Measurements from ENCODE around the gene UPF2. TPM values are rescaled to one million over a fixed set of nuclear protein-coding genes. Genes with fewer than 3 reads are reported as not detected.

The UPF2 gene
- polyA plus RNA-seq, 1 donor from 2014 or later, result 14.3 TPM

DNA sequence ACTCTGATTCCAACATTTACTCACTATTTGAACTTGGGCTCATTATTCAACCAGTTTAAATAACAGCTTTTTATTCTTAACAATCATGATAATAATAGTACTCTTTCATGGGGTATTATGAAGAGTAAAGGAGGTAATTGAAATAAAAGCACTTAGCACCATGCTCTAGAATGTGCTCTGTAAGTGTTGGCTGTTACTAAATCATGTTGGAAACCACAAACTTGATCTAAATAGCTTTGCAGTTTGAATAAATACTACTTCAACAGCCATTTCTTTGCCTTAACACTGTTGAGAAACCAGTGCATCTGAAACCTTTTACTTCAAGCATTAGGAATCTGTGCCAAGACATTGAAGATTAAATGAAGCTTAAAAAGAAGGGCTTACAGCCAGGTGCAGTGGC lies 7.9 kb upstream of the UPF2 start:
- no peak overlapping the region for H3K4me3 ChIP-seq (ENCODE audit: low read length)
- no peak overlapping the region for H2AFZ ChIP-seq (ENCODE audit: low read depth, low read length)
- no peaks in the 10 kb centered on the region for H3F3A ChIP-seq (ENCODE audit: insufficient read depth, low read length, poor library complexity, severe bottlenecking)
- no peaks in the 10 kb centered on the region for H3K36me3 ChIP-seq (ENCODE audit: insufficient read depth, low read length)
- H3K4me2 ChIP-seq (ENCODE audit: low read length), result no peak overlapping the region
- no peak overlapping the region for H3K27ac ChIP-seq (ENCODE audit: low read length)
- no peak overlapping the region for H3K9ac ChIP-seq (ENCODE audit: low read length)
- H3K9me3 ChIP-seq (ENCODE audit: low read length), result no peaks in the 10 kb centered on the region
- H4K20me1 ChIP-seq (ENCODE audit: insufficient read depth), result no peaks in the 10 kb centered on the region
- no peaks in the 10 kb centered on the region for H3K27me3 ChIP-seq (ENCODE audit: insufficient read depth, low read depth, low read length)
- H3K79me2 ChIP-seq (replicated peaks; ENCODE audit: insufficient read depth, low read length), result no peaks in the 10 kb centered on the region
- H3K9me2 ChIP-seq (ENCODE audit: insufficient read depth, low read length), result no peaks in the 10 kb centered on the region
- no peak for TF ChIP-seq POLR2AphosphoS5 (IDR thresholded peaks at IDR 0.05)
- TF ChIP-seq RAD21 (conservative IDR thresholded peaks at IDR 0.05), result no peak

DNA sequence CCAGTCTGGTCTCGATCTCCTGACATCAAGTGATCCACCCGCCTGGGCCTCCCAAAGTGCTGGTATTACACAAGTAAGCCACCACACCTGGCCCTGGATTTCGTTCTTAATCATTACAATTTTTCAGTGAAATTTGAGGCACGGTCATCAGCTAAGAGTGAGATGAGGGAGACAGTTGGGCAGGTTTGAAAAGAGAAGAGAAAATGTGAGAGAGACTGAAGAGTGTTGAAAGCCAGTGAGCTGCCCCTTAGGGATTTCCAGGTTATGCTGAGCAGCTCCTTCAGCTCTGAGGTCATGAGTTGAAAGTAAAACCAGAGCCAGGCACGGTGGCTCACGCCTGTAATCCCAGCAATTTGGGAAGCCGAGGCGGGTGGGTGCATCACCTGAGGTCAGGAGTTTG lies 5.9 kb upstream of the UPF2 start:
- no peaks in the 10 kb centered on the region for H3K36me3 ChIP-seq (ENCODE audit: insufficient read depth, low read length)
- H3K9me2 ChIP-seq (ENCODE audit: insufficient read depth, low read length), result no peaks in the 10 kb centered on the region
- H3F3A ChIP-seq (ENCODE audit: insufficient read depth, low read length, poor library complexity, severe bottlenecking), result no peaks in the 10 kb centered on the region

DNA sequence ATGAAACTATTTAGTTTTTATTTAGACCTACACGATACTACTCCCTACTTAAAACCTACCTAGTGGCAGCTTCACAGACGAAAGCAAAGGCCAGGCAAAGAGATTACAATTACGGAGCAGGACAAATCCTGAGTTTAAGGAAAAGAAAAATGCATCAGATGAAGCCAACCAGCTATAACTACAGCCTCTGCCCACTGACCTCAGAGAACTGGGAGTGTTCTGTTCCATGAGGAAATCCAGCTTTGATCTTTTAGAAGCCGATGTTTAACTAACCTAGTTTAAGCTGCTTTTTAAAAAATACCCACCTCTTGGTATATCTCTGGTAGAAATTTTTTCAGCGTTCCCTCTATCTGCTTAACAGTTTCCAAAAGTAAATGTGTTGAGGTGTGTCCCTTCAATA lies 3.0 kb upstream of the UPF2 start:
- peaks cover 9% of the 10 kb centered on the region for H3K79me2 ChIP-seq (replicated peaks; ENCODE audit: insufficient read depth, low read length)
- no peak overlapping the region for H2AFZ ChIP-seq (ENCODE audit: low read depth, low read length)
- H4K20me1 ChIP-seq (ENCODE audit: insufficient read depth), result no peaks in the 10 kb centered on the region

More for the DNA sequence above, 5.9 kb upstream of the UPF2 start:
- Histone ChIP-seq H3K27ac (ENCODE audit: low read length) (no peak overlapping the region), H4K20me1 (ENCODE audit: insufficient read depth) (no peaks in the 10 kb centered on the region), H3K9ac (ENCODE audit: low read length) (no peak overlapping the region), H3K9me3 (ENCODE audit: low read length) (no peaks in the 10 kb centered on the region), H3K4me2 (ENCODE audit: low read length) (no peak overlapping the region), H2AFZ (ENCODE audit: low read depth, low read length) (no peak overlapping the region), H3K79me2 (replicated peaks; ENCODE audit: insufficient read depth, low read length) (no peaks in the 10 kb centered on the region), H3K27me3 (ENCODE audit: insufficient read depth, low read depth, low read length) (no peaks in the 10 kb centered on the region), H3K4me3 (ENCODE audit: low read length) (no peak overlapping the region)
- TF ChIP-seq RAD21 (conservative IDR thresholded peaks at IDR 0.05), result no peak
- TF ChIP-seq TAF1 (IDR thresholded peaks at IDR 0.05; ENCODE audit: low read depth), result no peak
- TF ChIP-seq, protein P1, sequence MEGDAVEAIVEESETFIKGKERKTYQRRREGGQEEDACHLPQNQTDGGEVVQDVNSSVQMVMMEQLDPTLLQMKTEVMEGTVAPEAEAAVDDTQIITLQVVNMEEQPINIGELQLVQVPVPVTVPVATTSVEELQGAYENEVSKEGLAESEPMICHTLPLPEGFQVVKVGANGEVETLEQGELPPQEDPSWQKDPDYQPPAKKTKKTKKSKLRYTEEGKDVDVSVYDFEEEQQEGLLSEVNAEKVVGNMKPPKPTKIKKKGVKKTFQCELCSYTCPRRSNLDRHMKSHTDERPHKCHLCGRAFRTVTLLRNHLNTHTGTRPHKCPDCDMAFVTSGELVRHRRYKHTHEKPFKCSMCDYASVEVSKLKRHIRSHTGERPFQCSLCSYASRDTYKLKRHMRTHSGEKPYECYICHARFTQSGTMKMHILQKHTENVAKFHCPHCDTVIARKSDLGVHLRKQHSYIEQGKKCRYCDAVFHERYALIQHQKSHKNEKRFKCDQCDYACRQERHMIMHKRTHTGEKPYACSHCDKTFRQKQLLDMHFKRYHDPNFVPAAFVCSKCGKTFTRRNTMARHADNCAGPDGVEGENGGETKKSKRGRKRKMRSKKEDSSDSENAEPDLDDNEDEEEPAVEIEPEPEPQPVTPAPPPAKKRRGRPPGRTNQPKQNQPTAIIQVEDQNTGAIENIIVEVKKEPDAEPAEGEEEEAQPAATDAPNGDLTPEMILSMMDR (IDR thresholded peaks at IDR 0.05; ENCODE audit: poor library complexity, severe bottlenecking), result no peak
- TF ChIP-seq EP300 (conservative IDR thresholded peaks at IDR 0.05; ENCODE audit: poor library complexity, severe bottlenecking), result no peak
- TF ChIP-seq EZH2 (IDR thresholded peaks at IDR 0.05; ENCODE audit: borderline replicate concordance, insufficient read depth, low read length, poor library complexity, severe bottlenecking), result no peak
- TF ChIP-seq, protein P2, sequence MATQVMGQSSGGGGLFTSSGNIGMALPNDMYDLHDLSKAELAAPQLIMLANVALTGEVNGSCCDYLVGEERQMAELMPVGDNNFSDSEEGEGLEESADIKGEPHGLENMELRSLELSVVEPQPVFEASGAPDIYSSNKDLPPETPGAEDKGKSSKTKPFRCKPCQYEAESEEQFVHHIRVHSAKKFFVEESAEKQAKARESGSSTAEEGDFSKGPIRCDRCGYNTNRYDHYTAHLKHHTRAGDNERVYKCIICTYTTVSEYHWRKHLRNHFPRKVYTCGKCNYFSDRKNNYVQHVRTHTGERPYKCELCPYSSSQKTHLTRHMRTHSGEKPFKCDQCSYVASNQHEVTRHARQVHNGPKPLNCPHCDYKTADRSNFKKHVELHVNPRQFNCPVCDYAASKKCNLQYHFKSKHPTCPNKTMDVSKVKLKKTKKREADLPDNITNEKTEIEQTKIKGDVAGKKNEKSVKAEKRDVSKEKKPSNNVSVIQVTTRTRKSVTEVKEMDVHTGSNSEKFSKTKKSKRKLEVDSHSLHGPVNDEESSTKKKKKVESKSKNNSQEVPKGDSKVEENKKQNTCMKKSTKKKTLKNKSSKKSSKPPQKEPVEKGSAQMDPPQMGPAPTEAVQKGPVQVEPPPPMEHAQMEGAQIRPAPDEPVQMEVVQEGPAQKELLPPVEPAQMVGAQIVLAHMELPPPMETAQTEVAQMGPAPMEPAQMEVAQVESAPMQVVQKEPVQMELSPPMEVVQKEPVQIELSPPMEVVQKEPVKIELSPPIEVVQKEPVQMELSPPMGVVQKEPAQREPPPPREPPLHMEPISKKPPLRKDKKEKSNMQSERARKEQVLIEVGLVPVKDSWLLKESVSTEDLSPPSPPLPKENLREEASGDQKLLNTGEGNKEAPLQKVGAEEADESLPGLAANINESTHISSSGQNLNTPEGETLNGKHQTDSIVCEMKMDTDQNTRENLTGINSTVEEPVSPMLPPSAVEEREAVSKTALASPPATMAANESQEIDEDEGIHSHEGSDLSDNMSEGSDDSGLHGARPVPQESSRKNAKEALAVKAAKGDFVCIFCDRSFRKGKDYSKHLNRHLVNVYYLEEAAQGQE (IDR thresholded peaks at IDR 0.05; ENCODE audit: borderline replicate concordance), result no peak
- TF ChIP-seq MXI1 (conservative IDR thresholded peaks at IDR 0.05; ENCODE audit: poor library complexity, severe bottlenecking), result no peak
- no peak for TF ChIP-seq POLR2AphosphoS5 (IDR thresholded peaks at IDR 0.05)

More for the DNA sequence above, 3.0 kb upstream of the UPF2 start:
- no peaks in the 10 kb centered on the region for H3K9me3 ChIP-seq (ENCODE audit: low read length)
- no peak overlapping the region for H3K9ac ChIP-seq (ENCODE audit: low read length)
- peaks cover 2% of the 10 kb centered on the region for H3F3A ChIP-seq (ENCODE audit: insufficient read depth, low read length, poor library complexity, severe bottlenecking)
- no peak overlapping the region for H3K4me3 ChIP-seq (ENCODE audit: low read length)
- no peaks in the 10 kb centered on the region for H3K36me3 ChIP-seq (ENCODE audit: insufficient read depth, low read length)
- no peak overlapping the region for H3K27ac ChIP-seq (ENCODE audit: low read length)
- H3K4me2 ChIP-seq (ENCODE audit: low read length), result no peak overlapping the region
- H3K9me2 ChIP-seq (ENCODE audit: insufficient read depth, low read length), result no peaks in the 10 kb centered on the region
- H3K27me3 ChIP-seq (ENCODE audit: insufficient read depth, low read depth, low read length), result no peaks in the 10 kb centered on the region
- TF ChIP-seq SMC3 (conservative IDR thresholded peaks at IDR 0.05; ENCODE audit: poor library complexity), result no peak
